ENCODE results near the gene MAP3K1. TPM values are rescaled to one million over a fixed set of nuclear protein-coding genes. Genes with fewer than 3 reads are reported as not detected.

The MAP3K1 gene
- total RNA-seq, 1 donor from 2014 or later = 14.8 TPM

- H3K4me1 Mint-ChIP-seq (ENCODE audit: low read depth) = no peaks in the 10 kb centered on the region
These were observed 14.1 kb upstream of the MAP3K1 start for GRCh38 chr5:56801256-56801655.

DNA sequence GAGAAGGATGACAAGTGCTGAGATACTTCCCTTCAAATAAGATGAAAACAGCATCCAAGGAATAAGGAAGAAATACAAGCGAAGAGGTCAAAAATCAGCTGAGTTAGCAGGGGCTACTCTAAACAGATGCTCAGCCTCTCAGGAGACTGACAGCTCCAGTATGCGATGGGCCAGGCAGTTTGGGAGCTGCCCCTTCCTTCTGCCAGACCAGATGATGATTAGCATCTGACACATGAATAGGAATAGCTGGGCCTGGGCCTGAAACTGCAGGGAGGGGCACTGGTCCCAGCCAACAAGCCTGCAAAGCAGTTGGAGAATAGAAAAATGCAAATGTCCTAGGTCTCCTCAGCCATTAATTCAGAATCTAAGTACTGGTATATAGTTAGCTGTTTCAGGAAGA is 13.1 kb upstream of the MAP3K1 start:
- Mint-ChIP-seq H3K27me3 (ENCODE audit: low read depth) (no peaks in the 10 kb centered on the region), H3K9me3 (ENCODE audit: low read depth) (no peaks in the 10 kb centered on the region), H3K36me3 (ENCODE audit: low read depth) (no peaks in the 10 kb centered on the region), H3K4me1 (ENCODE audit: low read depth) (no peaks in the 10 kb centered on the region), H3K27ac (ENCODE audit: unreplicated experiment) (no peak overlapping the region), H3K4me3 (ENCODE audit: unreplicated experiment) (no peak overlapping the region)
- DNase-seq (ENCODE audit: low spot score) = no peak
- TF ChIP-seq CTCF (IDR thresholded peaks at IDR 0.05) = no peak

More at GRCh38 chr5:56801256-56801655, 14.1 kb upstream of the MAP3K1 start:
- Mint-ChIP-seq H3K4me3 (ENCODE audit: unreplicated experiment) (no peak overlapping the region), H3K9me3 (ENCODE audit: low read depth) (no peaks in the 10 kb centered on the region), H3K27me3 (ENCODE audit: low read depth) (no peaks in the 10 kb centered on the region), H3K27ac (ENCODE audit: unreplicated experiment) (no peak overlapping the region), H3K36me3 (ENCODE audit: low read depth) (no peaks in the 10 kb centered on the region)
- no peak for DNase-seq (ENCODE audit: low spot score)
- TF ChIP-seq CTCF (IDR thresholded peaks at IDR 0.05) = no peak

DNA sequence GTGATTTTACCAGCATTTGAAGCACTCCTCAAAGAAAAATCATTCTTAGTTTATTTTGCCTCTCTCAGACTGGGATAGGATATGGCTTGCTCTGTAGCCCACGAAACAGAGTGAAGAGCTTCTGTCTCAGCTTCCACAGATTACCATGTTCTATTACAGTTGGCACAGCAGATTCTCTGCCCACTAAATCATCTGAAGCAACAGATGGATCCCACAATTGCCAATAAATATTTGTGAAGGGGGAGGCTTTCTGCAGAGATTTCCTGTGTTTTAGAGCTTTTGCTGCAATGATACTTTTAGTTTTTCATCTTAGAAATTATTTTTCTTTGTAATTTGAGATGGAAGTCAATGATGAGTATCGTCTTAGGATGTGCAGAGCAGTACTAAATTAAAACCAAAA is 12.3 kb upstream of the MAP3K1 start:
- no peak for TF ChIP-seq CTCF (IDR thresholded peaks at IDR 0.05)
- no peak overlapping the region for H3K4me3 Mint-ChIP-seq (ENCODE audit: unreplicated experiment)
- H3K9me3 Mint-ChIP-seq (ENCODE audit: low read depth) = no peaks in the 10 kb centered on the region
- no peak for DNase-seq (ENCODE audit: low spot score)
- H3K27ac Mint-ChIP-seq (ENCODE audit: unreplicated experiment) = no peak overlapping the region
- H3K4me1 Mint-ChIP-seq (ENCODE audit: low read depth) = no peaks in the 10 kb centered on the region
- no peaks in the 10 kb centered on the region for H3K27me3 Mint-ChIP-seq (ENCODE audit: low read depth)
- no peaks in the 10 kb centered on the region for H3K36me3 Mint-ChIP-seq (ENCODE audit: low read depth)

DNA sequence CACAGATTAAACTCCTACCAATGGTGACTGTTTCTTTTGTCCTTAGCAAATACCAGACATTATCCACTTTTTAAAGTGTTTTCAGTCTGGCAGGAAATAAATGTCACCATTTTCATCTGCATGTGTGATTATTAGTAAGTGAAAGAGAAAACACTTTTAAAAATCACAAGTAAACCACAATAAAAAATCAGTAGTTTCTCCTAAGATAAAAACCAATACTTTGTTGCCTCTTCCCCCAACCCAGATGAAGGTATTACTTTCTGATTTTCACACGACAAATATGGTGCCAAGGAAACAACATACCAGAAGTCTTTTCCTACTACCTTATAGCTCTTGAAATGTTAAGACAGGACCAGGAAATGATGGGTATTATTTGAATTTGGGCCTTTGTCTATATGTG is 11.5 kb upstream of the MAP3K1 start:
- no peak overlapping the region for H3K4me3 Mint-ChIP-seq (ENCODE audit: unreplicated experiment)
- H3K9me3 Mint-ChIP-seq (ENCODE audit: low read depth) = no peaks in the 10 kb centered on the region
- no peak for DNase-seq (ENCODE audit: low spot score)
- no peak for TF ChIP-seq CTCF (IDR thresholded peaks at IDR 0.05)
- H3K27ac Mint-ChIP-seq (ENCODE audit: unreplicated experiment) = no peak overlapping the region
- H3K4me1 Mint-ChIP-seq (ENCODE audit: low read depth) = no peaks in the 10 kb centered on the region
- H3K27me3 Mint-ChIP-seq (ENCODE audit: low read depth) = no peaks in the 10 kb centered on the region
- H3K36me3 Mint-ChIP-seq (ENCODE audit: low read depth) = no peaks in the 10 kb centered on the region

DNA sequence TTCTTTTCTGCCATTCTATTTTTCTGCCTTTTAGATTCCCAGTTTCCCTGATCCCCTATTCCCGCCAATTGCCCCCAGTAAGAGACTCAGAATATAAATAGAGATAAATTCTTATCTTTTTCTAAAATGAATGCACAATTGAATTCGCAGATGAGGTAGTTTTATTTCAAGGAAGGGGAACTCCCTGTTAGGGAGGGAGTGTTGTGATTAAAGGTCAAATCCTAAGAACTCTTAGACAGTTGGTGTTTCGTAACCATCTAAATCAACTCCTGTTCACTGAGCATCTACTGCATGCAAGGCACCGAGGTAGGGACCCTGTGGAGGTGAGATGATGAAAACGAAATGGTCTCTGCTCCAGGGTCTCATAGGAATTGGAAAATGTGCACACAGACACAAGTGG is 7.7 kb upstream of the MAP3K1 start:
- H3K9me3 Mint-ChIP-seq (ENCODE audit: low read depth) = no peaks in the 10 kb centered on the region
- no peaks in the 10 kb centered on the region for H3K4me1 Mint-ChIP-seq (ENCODE audit: low read depth)
- no peak overlapping the region for H3K4me3 Mint-ChIP-seq (ENCODE audit: unreplicated experiment)
- H3K36me3 Mint-ChIP-seq (ENCODE audit: low read depth) = no peaks in the 10 kb centered on the region
- no peak overlapping the region for H3K27ac Mint-ChIP-seq (ENCODE audit: unreplicated experiment)
- DNase-seq (ENCODE audit: low spot score) = no peak
- no peak for TF ChIP-seq CTCF (IDR thresholded peaks at IDR 0.05)
- H3K27me3 Mint-ChIP-seq (ENCODE audit: low read depth) = no peaks in the 10 kb centered on the region
